ENCODE measurements around the gene RGS5.

Gene RGS5

GRCh38 chr1:163095213-163095612 is 107.5 kb downstream of the RGS5 start:
- Histone ChIP-seq H3K36me3 (no peaks in the 10 kb centered on the region), H3K4me1 (ENCODE audit: control insufficient read depth in 1 of 2, insufficient read depth in 1 of 2, low read depth in 1 of 2, low read length in 1 of 2) (no peaks in the 10 kb centered on the region), H3K9me3 (no peaks in the 10 kb centered on the region), H3K27ac (no peak overlapping the region), H3K4me3 (ENCODE audit: low read depth in 1 of 2, low read length in 1 of 2) (no peak overlapping the region), H3K27me3 (no peaks in the 10 kb centered on the region)
- TF ChIP-seq CTCF (IDR thresholded peaks at IDR 0.05), result no peak

- no peaks in the 10 kb centered on the region for H3K36me3 ChIP-seq
- H3K27me3 ChIP-seq, result no peaks in the 10 kb centered on the region
- no peaks in the 10 kb centered on the region for H3K4me1 ChIP-seq (ENCODE audit: control insufficient read depth in 1 of 2, insufficient read depth in 1 of 2, low read depth in 1 of 2, low read length in 1 of 2)
- no peaks in the 10 kb centered on the region for H3K9me3 ChIP-seq
- TF ChIP-seq CTCF (IDR thresholded peaks at IDR 0.05), result no peak
- no peak overlapping the region for H3K27ac ChIP-seq
- no peak overlapping the region for H3K4me3 ChIP-seq (ENCODE audit: low read depth in 1 of 2, low read length in 1 of 2)
These were observed 108.1 kb downstream of the RGS5 start for GRCh38 chr1:163094589-163094988.

- H3K9me3 ChIP-seq, result no peaks in the 10 kb centered on the region
- H3K27ac ChIP-seq, result no peak overlapping the region
- TF ChIP-seq CTCF (IDR thresholded peaks at IDR 0.05), result no peak
- no peak overlapping the region for H3K4me3 ChIP-seq (ENCODE audit: low read depth in 1 of 2, low read length in 1 of 2)
- H3K36me3 ChIP-seq, result no peaks in the 10 kb centered on the region
- H3K27me3 ChIP-seq, result no peaks in the 10 kb centered on the region
- H3K4me1 ChIP-seq (ENCODE audit: control insufficient read depth in 1 of 2, insufficient read depth in 1 of 2, low read depth in 1 of 2, low read length in 1 of 2), result no peaks in the 10 kb centered on the region
These were observed 108.5 kb downstream of the RGS5 start for GRCh38 chr1:163094182-163094581.

GRCh38 chr1:163093579-163093978 is 109.1 kb downstream of the RGS5 start:
- Histone ChIP-seq H3K27me3 (no peaks in the 10 kb centered on the region), H3K36me3 (no peaks in the 10 kb centered on the region), H3K27ac (no peak overlapping the region), H3K4me1 (ENCODE audit: control insufficient read depth in 1 of 2, insufficient read depth in 1 of 2, low read depth in 1 of 2, low read length in 1 of 2) (no peaks in the 10 kb centered on the region), H3K9me3 (no peaks in the 10 kb centered on the region), H3K4me3 (ENCODE audit: low read depth in 1 of 2, low read length in 1 of 2) (no peak overlapping the region)
- TF ChIP-seq CTCF (IDR thresholded peaks at IDR 0.05), result no peak

- Histone ChIP-seq H3K4me1 (ENCODE audit: control insufficient read depth in 1 of 2, insufficient read depth in 1 of 2, low read depth in 1 of 2, low read length in 1 of 2) (no peaks in the 10 kb centered on the region), H3K4me3 (ENCODE audit: low read depth in 1 of 2, low read length in 1 of 2) (no peak overlapping the region), H3K36me3 (no peaks in the 10 kb centered on the region), H3K27ac (no peak overlapping the region), H3K9me3 (no peaks in the 10 kb centered on the region), H3K27me3 (no peaks in the 10 kb centered on the region)
- TF ChIP-seq CTCF (IDR thresholded peaks at IDR 0.05), result no peak
These were observed 109.5 kb downstream of the RGS5 start for GRCh38 chr1:163093169-163093568.
